Measurements from ENCODE around the gene HEPN1. TPM values are rescaled to one million over a fixed set of nuclear protein-coding genes. Genes with fewer than 3 reads are reported as not detected.

HEPN1 gene
- total and polyA plus RNA-seq, 2 donors (not counting 3 experiments of a cell fraction or from before 2014, with no cell fraction given), result not detected

- no peak overlapping the region for H3K4me3 ChIP-seq (replicated peaks in 1 of 3; ENCODE audit: insufficient read depth in 1 of 3, low read depth in 1 of 3, low read length in 3 of 3)
- H3K79me2 ChIP-seq (ENCODE audit: control insufficient read depth, insufficient read depth, low read length), result no peaks in the 10 kb centered on the region
- TF ChIP-seq POLR2AphosphoS5 (IDR thresholded peaks at IDR 0.05; ENCODE audit: insufficient read depth, low read depth, low read length), result no peak
- no peak for TF ChIP-seq JUN (IDR thresholded peaks at IDR 0.05; ENCODE audit: borderline replicate concordance, insufficient read depth, insufficient read length, low read depth)
- H3K9ac ChIP-seq (replicated peaks; ENCODE audit: extremely low read depth, insufficient read depth, low read length), result no peak overlapping the region
- H3K27me3 ChIP-seq (ENCODE audit: control insufficient read depth in 2 of 2, insufficient read depth in 2 of 2, low read length in 2 of 2), result no peaks in the 10 kb centered on the region
- POLR2A ChIA-PET, result no interaction called here
- no peaks in the 10 kb centered on the region for H3K36me3 ChIP-seq (ENCODE audit: control insufficient read depth in 2 of 2, extremely low read depth in 1 of 2, insufficient read depth in 2 of 2, low read length in 2 of 2)
- FAIRE-seq, result no peak
- no peaks in the 10 kb centered on the region for H4K20me1 ChIP-seq (replicated peaks; ENCODE audit: control insufficient read depth, extremely low read depth, insufficient read depth, low read length)
- dilution Hi-C loops (cut with MboI; ENCODE audit: extremely low pct_ligation_motif_present, low sequenced_read_pairs), result no loop called here
- CTCF ChIA-PET, result no interaction called here
- no peaks in the 10 kb centered on the region for H3K4me1 ChIP-seq (ENCODE audit: control insufficient read depth, extremely low read depth, insufficient read depth, low read length)
- no peak for DNase-seq (ENCODE audit: low read depth, low spot score)
- intact Hi-C loops (cut with micrococcal nuclease), result no loop called here
- H2AFZ ChIP-seq (ENCODE audit: low read depth, low read length), result no peak overlapping the region
- H3K4me2 ChIP-seq (ENCODE audit: insufficient read depth, low read length), result no peak overlapping the region
- H3K9me3 ChIP-seq (replicated peaks; ENCODE audit: control insufficient read depth, insufficient read depth, low read length), result no peaks in the 10 kb centered on the region
- BruUV-seq (replicated peaks), result no TSS peak
- no peak overlapping the region for H3K27ac ChIP-seq (ENCODE audit: insufficient read depth, low read depth, low read length)
- H3K9me1 ChIP-seq (replicated peaks; ENCODE audit: control insufficient read depth, extremely low read depth, insufficient read depth, low read length), result no peaks in the 10 kb centered on the region
These were observed 10.1 kb downstream of the HEPN1 start for GRCh38 chr11:124928942-124929665.

- CTCF ChIA-PET, result no interaction called here
These were observed 11.7 kb downstream of the HEPN1 start for GRCh38 chr11:124930799-124931198.

More at GRCh38 chr11:124930799-124931198, 11.7 kb downstream of the HEPN1 start:
- Histone ChIP-seq H2AFZ (ENCODE audit: low read depth, low read length) (no peak overlapping the region), H3K9ac (replicated peaks; ENCODE audit: extremely low read depth, insufficient read depth, low read length) (no peak overlapping the region), H4K20me1 (replicated peaks; ENCODE audit: control insufficient read depth, extremely low read depth, insufficient read depth, low read length) (no peaks in the 10 kb centered on the region), H3K4me3 (replicated peaks in 1 of 3; ENCODE audit: insufficient read depth in 1 of 3, low read depth in 1 of 3, low read length in 3 of 3) (no peak overlapping the region), H3K27me3 (ENCODE audit: control insufficient read depth in 2 of 2, insufficient read depth in 2 of 2, low read length in 2 of 2) (no peaks in the 10 kb centered on the region), H3K9me1 (replicated peaks; ENCODE audit: control insufficient read depth, extremely low read depth, insufficient read depth, low read length) (no peaks in the 10 kb centered on the region), H3K27ac (ENCODE audit: insufficient read depth, low read depth, low read length) (no peak overlapping the region), H3K79me2 (ENCODE audit: control insufficient read depth, insufficient read depth, low read length) (no peaks in the 10 kb centered on the region), H3K9me3 (replicated peaks; ENCODE audit: control insufficient read depth, insufficient read depth, low read length) (no peaks in the 10 kb centered on the region), H3K4me1 (ENCODE audit: control insufficient read depth, extremely low read depth, insufficient read depth, low read length) (peaks cover 6% of the 10 kb centered on the region), H3K4me2 (ENCODE audit: insufficient read depth, low read length) (no peak overlapping the region), H3K36me3 (ENCODE audit: control insufficient read depth in 2 of 2, extremely low read depth in 1 of 2, insufficient read depth in 2 of 2, low read length in 2 of 2) (no peaks in the 10 kb centered on the region)
- dilution Hi-C loops (cut with MboI; ENCODE audit: extremely low pct_ligation_motif_present, low sequenced_read_pairs), result no loop called here
- no peak for FAIRE-seq
- no peak for TF ChIP-seq POLR2A (IDR thresholded peaks at IDR 0.05; ENCODE audit: low read depth, low read length)
- no peak for TF ChIP-seq POLR2AphosphoS5 (IDR thresholded peaks at IDR 0.05; ENCODE audit: insufficient read depth, low read depth, low read length)
- no peak for TF ChIP-seq MYC (IDR thresholded peaks at IDR 0.05; ENCODE audit: low read depth, low read length)
- no peak for TF ChIP-seq GATA2 (IDR thresholded peaks at IDR 0.05; ENCODE audit: insufficient read depth, insufficient read length, low read depth, low read length)
- TF ChIP-seq JUN (IDR thresholded peaks at IDR 0.05; ENCODE audit: borderline replicate concordance, insufficient read depth, insufficient read length, low read depth), result no peak
- TF ChIP-seq EZH2 (IDR thresholded peaks at IDR 0.05; ENCODE audit: borderline replicate concordance, low read depth, low read length, severe bottlenecking), result no peak
- no peak for TF ChIP-seq FOS (IDR thresholded peaks at IDR 0.05; ENCODE audit: borderline replicate concordance, insufficient read depth, low read length)
- no peak for TF ChIP-seq MAX (IDR thresholded peaks at IDR 0.05; ENCODE audit: insufficient read depth, insufficient read length)
- no peak for TF ChIP-seq CTCF (IDR thresholded peaks at IDR 0.05; ENCODE audit: extremely low read depth in 1 of 2, insufficient read depth in 1 of 2, low read depth in 1 of 2, low read length in 2 of 2)
- BruUV-seq (replicated peaks), result no TSS peak
- no peak for DNase-seq (ENCODE audit: low read depth, low spot score)
- intact Hi-C loops (cut with micrococcal nuclease), result no loop called here
- POLR2A ChIA-PET, result no interaction called here

Data from endothelial cell of umbilical vein (primary cell).